MM.1S (cell line): ENCODE data around the gene PRKCD.

Experiments
- DNase-seq: peaks from one replicate; pipeline ENCODE4 v3.0.0-alpha.2; 2015
- H2AFZ ChIP-seq: fragments of 300-600 bp; sonication (generic); 2 replicates; pipeline ENCODE4 v1.6.0; 2016; ENCODE audit warnings: antibody characterized with exemption, low read length
- H3F3A ChIP-seq: fragments of 300-600 bp; sonication (generic); 2 replicates; pipeline ENCODE4 v1.6.1; 2016; ENCODE audit warnings: mild to moderate bottlenecking, antibody characterized with exemption, low read length, moderate library complexity, mixed read lengths; ENCODE audit not compliant: insufficient read depth
- H3K27ac ChIP-seq: fragments of 300-600 bp; sonication (generic); 2 replicates; pipeline ENCODE4 v1.5.1; 2016; ENCODE audit warnings: mild to moderate bottlenecking, low read length
- H3K27me3 ChIP-seq: fragments of 300-600 bp; sonication (generic); replicated peaks from 2 replicates; pipeline ENCODE4 v1.6.0; 2016; ENCODE audit warnings: low read length; ENCODE audit not compliant: insufficient read depth
- H3K36me3 ChIP-seq: fragments of 300-600 bp; sonication (generic); replicated peaks from 2 replicates; pipeline ENCODE4 v1.6.1; 2016; ENCODE audit warnings: mild to moderate bottlenecking, low read length, mixed read lengths; ENCODE audit not compliant: insufficient read depth
- H3K4me1 ChIP-seq: fragments of 300-600 bp; sonication (generic); 2 replicates; pipeline ENCODE4 v1.6.1; 2016; ENCODE audit warnings: low read length, mixed read lengths
- H3K4me2 ChIP-seq: fragments of 300-600 bp; sonication (generic); 2 replicates; pipeline ENCODE4 v1.6.0; 2016; ENCODE audit warnings: low read depth, low read length
- H3K4me3 ChIP-seq: fragments of 300-600 bp; sonication (generic); 2 replicates; pipeline ENCODE4 v1.5.1; 2016; ENCODE audit warnings: low read length, mixed read lengths
- H3K79me2 ChIP-seq: fragments of 300-600 bp; sonication (generic); 2 replicates; pipeline ENCODE4 v1.6.1; 2016; ENCODE audit warnings: mixed run types, low read length, mixed read lengths
- H3K9ac ChIP-seq: fragments of 300-600 bp; sonication (generic); 2 replicates; pipeline ENCODE4 v1.6.1; 2016; ENCODE audit warnings: low read length, mixed read lengths
- H3K9me2 ChIP-seq: fragments of 300-600 bp; sonication (generic); replicated peaks from 2 replicates; pipeline ENCODE4 v1.6.1; 2016; ENCODE audit warnings: mild to moderate bottlenecking, low read length, mixed read lengths; ENCODE audit not compliant: insufficient read depth
- H3K9me3 ChIP-seq: fragments of 300-600 bp; sonication (generic); replicated peaks from 2 replicates; pipeline ENCODE4 v1.6.1; 2016; ENCODE audit warnings: mild to moderate bottlenecking, low read length, mixed read lengths; ENCODE audit not compliant: insufficient read depth
- H4K20me1 ChIP-seq: fragments of 300-600 bp; sonication (generic); 2 replicates; pipeline ENCODE4 v1.6.1; 2016; ENCODE audit warnings: mild to moderate bottlenecking, low read length, moderate library complexity, mixed read lengths; ENCODE audit not compliant: insufficient read depth
- CTCF ChIP-seq: fragments of 300-600 bp; sonication (generic); IDR thresholded peaks from 2 replicates; pipeline ENCODE4 v1.5.1; 2016; ENCODE audit warnings: antibody characterized with exemption, low read length, mixed read lengths
- EZH2 ChIP-seq: fragments of 300-600 bp; sonication (generic); optimal IDR thresholded peaks from 2 replicates; pipeline ENCODE3; 2017; ENCODE audit warnings: low read depth, mild to moderate bottlenecking, antibody characterized with exemption, low read length, mixed read lengths
- EZH2phosphoT487 ChIP-seq: fragments of 300-600 bp; sonication (generic); IDR thresholded peaks from 2 replicates; pipeline ENCODE4 v1.6.1; 2018; ENCODE audit warnings: antibody characterized with exemption, low read length

Gene PRKCD

GRCh38 chr3:53123510-53123909 lies 37.5 kb upstream of the PRKCD start:
- Histone ChIP-seq H3K9ac (no peak overlapping the region), H3K27me3 (no peaks in the 10 kb centered on the region), H3K36me3 (0 out of 2 replicates have a peak, but pooled peaks cover 4% of the 10 kb centered on the region), H3F3A (no peaks in the 10 kb centered on the region), H3K4me3 (no peak overlapping the region), H2AFZ (no peak overlapping the region), H3K27ac (no peak overlapping the region), H4K20me1 (no peaks in the 10 kb centered on the region), H3K79me2 (peaks cover 4% of the 10 kb centered on the region), H3K9me3 (no peaks in the 10 kb centered on the region), H3K4me1 (no peaks in the 10 kb centered on the region), H3K4me2 (no peak overlapping the region), H3K9me2 (no peaks in the 10 kb centered on the region)
- no peak for DNase-seq
- TF ChIP-seq CTCF = no peak
- no peak for TF ChIP-seq EZH2
- no peak for TF ChIP-seq EZH2phosphoT487

- H3F3A ChIP-seq = no peaks in the 10 kb centered on the region
- H3K27me3 ChIP-seq = no peaks in the 10 kb centered on the region
- no peak overlapping the region for H3K4me3 ChIP-seq
- peaks cover 3% of the 10 kb centered on the region for H3K4me1 ChIP-seq
- no peak overlapping the region for H3K4me2 ChIP-seq
- H3K79me2 ChIP-seq = peaks cover 9% of the 10 kb centered on the region
- no peak for TF ChIP-seq EZH2phosphoT487
- no peak for TF ChIP-seq EZH2
- no peak for TF ChIP-seq CTCF
- no peak overlapping the region for H3K27ac ChIP-seq
- H3K36me3 ChIP-seq = 0 out of 2 replicates have a peak, but pooled peaks cover 4% of the 10 kb centered on the region
- no peak for DNase-seq
- H2AFZ ChIP-seq = no peak overlapping the region
- H3K9me3 ChIP-seq = no peaks in the 10 kb centered on the region
- no peaks in the 10 kb centered on the region for H4K20me1 ChIP-seq
- no peak overlapping the region for H3K9ac ChIP-seq
- H3K9me2 ChIP-seq = no peaks in the 10 kb centered on the region
These were observed 37.1 kb upstream of the PRKCD start for GRCh38 chr3:53123953-53124352.

- Histone ChIP-seq H3K36me3 (0 out of 2 replicates have a peak, but pooled peaks cover 4% of the 10 kb centered on the region), H3K9me2 (no peaks in the 10 kb centered on the region), H4K20me1 (no peaks in the 10 kb centered on the region), H3K4me2 (no peak overlapping the region), H3K27ac (no peak overlapping the region), H2AFZ (no peak overlapping the region), H3K27me3 (no peaks in the 10 kb centered on the region), H3K4me1 (peaks cover 15% of the 10 kb centered on the region), H3K9me3 (no peaks in the 10 kb centered on the region), H3K79me2 (peaks cover 22% of the 10 kb centered on the region), H3K4me3 (no peak overlapping the region), H3K9ac (no peak overlapping the region), H3F3A (no peaks in the 10 kb centered on the region)
- no peak for DNase-seq
- no peak for TF ChIP-seq EZH2phosphoT487
- no peak for TF ChIP-seq EZH2
- no peak for TF ChIP-seq CTCF
These were observed 34.4 kb upstream of the PRKCD start for GRCh38 chr3:53126601-53127000.
